AG09309 (cell line): ENCODE data around the gene HMG20A.
A peak's percentile ranks its signal among the peaks of the same experiment; 100 is the strongest.

ENCODE experiments used
- DNase-seq: peaks from one replicate; pipeline ENCODE4 v3.0.0-alpha.2; 2010; ENCODE audit warnings: low read depth
- H3K4me3 ChIP-seq: 2 replicates; pipeline ENCODE4 v1.5.1; 2011; ENCODE audit warnings: mild to moderate bottlenecking, low read depth, low read length, moderate library complexity; ENCODE audit not compliant: control insufficient read depth
- CTCF ChIP-seq: IDR thresholded peaks from 2 replicates; pipeline ENCODE4 v1.5.1; 2011; ENCODE audit warnings: mild to moderate bottlenecking, low read depth, low read length, inconsistent platforms; ENCODE audit not compliant: insufficient read depth, control insufficient read depth; ENCODE audit errors: missing control alignments

The HMG20A gene

DNA sequence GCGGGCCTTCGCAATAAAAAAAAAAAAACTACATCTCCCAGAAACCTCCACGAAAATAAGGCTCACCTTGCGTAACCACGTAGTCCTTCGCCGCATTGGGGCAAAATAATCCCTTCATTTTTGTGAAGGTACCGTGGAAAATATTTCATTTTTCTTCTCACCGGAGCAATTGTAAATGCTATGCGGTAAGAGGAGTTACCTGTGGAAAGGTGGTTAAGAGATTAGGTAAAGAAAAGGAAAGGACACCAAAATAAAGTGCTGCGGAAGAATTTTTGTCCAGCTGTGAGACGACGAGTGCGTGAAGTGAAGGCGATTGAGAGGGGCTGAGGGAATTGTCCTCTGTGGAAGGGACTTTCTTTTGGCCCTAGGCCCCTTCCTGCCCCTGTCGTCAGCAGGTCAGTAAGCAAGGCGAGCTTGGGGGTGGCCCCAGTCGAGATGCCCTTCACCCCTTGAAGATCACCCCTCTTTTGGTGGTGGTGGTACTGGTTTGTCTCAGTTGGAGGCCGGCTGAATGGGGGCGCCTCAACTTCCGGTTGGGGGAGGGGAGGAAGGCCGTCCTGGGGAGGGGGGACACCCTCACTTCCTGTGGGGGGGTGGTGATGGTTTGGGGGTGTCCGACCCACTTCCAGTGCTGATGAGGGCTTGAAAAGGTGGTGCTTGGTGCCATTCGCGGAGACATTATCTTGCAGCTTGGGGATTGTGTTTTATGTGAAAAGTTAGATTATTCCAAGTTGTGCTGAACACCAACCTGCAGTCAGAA is at the start of gene HMG20A:
Gene HMG20A, plus strand, starts transcription at position 279 of the 760 bp plus-strand sequence. CDS start 37,520 bp downstream, outside the sequence.
- H3K4me3 ChIP-seq: peak within 1 kb of the TSS; percentile 91
- TF ChIP-seq CTCF: no peak

GRCh38 chr15:77371850-77372563 is 48.7 kb upstream of the HMG20A start:
- H3K4me3 ChIP-seq: no peak overlapping the region
- no peak for TF ChIP-seq CTCF
- DNase-seq: no peak

More for the DNA sequence above, at the start of gene HMG20A:
- DNase-seq: peak; percentile 67

DNA sequence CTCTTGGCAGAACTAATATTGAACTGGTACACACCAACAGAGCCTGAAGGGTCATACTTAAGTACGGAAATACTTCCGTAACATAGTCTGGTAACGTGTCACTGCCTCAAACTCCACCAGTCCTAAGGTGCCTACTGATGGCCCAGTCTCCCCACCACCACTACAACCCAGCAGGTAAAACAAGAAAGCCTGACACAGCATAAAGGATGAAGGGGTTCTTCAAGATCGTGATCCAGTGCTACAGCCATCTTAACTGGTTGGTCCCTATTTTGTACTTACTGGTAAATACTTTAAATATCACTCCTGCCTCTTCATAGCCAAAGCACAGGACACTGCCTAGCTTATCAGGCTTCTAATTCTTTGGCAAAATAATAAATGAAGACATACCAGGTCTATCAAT is 47.2 kb upstream of the HMG20A start:
- TF ChIP-seq CTCF: no peak
- no peak for DNase-seq
- no peak overlapping the region for H3K4me3 ChIP-seq

DNA sequence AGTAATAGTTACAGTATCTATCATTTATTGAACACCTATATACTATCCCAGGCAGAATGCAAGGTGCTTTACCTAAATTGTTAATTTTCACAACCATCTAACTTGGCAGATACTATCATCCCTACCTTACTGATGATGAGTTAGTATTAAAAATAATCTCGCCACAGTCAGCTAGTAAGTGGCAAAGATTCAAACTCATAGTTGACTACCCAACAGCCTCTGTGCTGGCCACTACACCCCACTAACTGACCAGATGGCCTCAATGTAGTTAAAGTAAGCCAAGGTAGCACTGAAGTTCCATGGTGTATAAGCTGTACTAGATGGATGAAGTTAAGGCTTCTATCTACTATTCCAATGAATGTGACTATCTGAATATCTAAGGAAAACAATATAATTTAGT is 45.6 kb upstream of the HMG20A start:
- DNase-seq: no peak
- no peak for TF ChIP-seq CTCF
- no peak overlapping the region for H3K4me3 ChIP-seq

- no peak for TF ChIP-seq CTCF
- no peak for DNase-seq
- H3K4me3 ChIP-seq: no peak overlapping the region
Measured at GRCh38 chr15:77376770-77377169, 43.9 kb upstream of the HMG20A start.

- DNase-seq: no peak
- no peak for TF ChIP-seq CTCF
- H3K4me3 ChIP-seq: no peak overlapping the region
Measured at GRCh38 chr15:77380033-77380432, 40.7 kb upstream of the HMG20A start.
